Trophoblast cell (in vitro differentiated cells and primary cell): ENCODE results near the gene PCP2.

ENCODE experiments used
- DNase-seq, 2 donors: peaks; one replicate each; pipeline ENCODE4 v3.0.0-alpha.2; 2016
- H2AFZ ChIP-seq: 2 replicates; pipeline ENCODE4 v1.6.1; 2013; ENCODE audit warnings: low read length, moderate library complexity, mild to moderate bottlenecking; ENCODE audit not compliant: insufficient read depth, poor library complexity
- H2AK5ac ChIP-seq: 2 replicates; pipeline ENCODE4 v1.6.1; 2013; ENCODE audit warnings: mild to moderate bottlenecking, low read length
- H2BK120ac ChIP-seq: 2 replicates; pipeline ENCODE4 v1.6.1; 2013; ENCODE audit warnings: low read length, mild to moderate bottlenecking, moderate library complexity; ENCODE audit not compliant: insufficient read depth, poor library complexity
- H2BK12ac ChIP-seq: 2 replicates; pipeline ENCODE4 v1.6.1; 2013; ENCODE audit warnings: mild to moderate bottlenecking, low read length, moderate library complexity
- H2BK5ac ChIP-seq: 2 replicates; pipeline ENCODE4 v1.6.1; 2013; ENCODE audit warnings: low read length, low read depth, moderate library complexity, mild to moderate bottlenecking; ENCODE audit not compliant: poor library complexity
- H3K14ac ChIP-seq: 2 replicates; pipeline ENCODE4 v1.6.1; 2013; ENCODE audit warnings: mild to moderate bottlenecking, low read length
- H3K18ac ChIP-seq: 2 replicates; pipeline ENCODE4 v1.6.1; 2013; ENCODE audit warnings: mild to moderate bottlenecking, low read length
- H3K23ac ChIP-seq: 2 replicates; pipeline ENCODE4 v1.6.1; 2013; ENCODE audit warnings: low read length
- H3K27ac ChIP-seq: 2 replicates; pipeline ENCODE4 v1.5.1; 2013; ENCODE audit warnings: low read depth, mild to moderate bottlenecking, inconsistent platforms, low read length, moderate library complexity
- H3K27me3 ChIP-seq: 2 replicates; pipeline ENCODE4 v1.6.1; 2013; ENCODE audit warnings: inconsistent platforms, mild to moderate bottlenecking, low read length, moderate library complexity; ENCODE audit not compliant: insufficient read depth
- H3K36me3 ChIP-seq, 2 experiments: 1 replicate in 1 of 2; 2 replicates in 1 of 2; pipeline ENCODE4 v1.6.1; 2013; ENCODE audit warnings: low read length in 2 of 2, mild to moderate bottlenecking in 2 of 2, moderate library complexity in 1 of 2; ENCODE audit not compliant: insufficient read depth in 2 of 2, control insufficient read depth in 1 of 2
- H3K4ac ChIP-seq: 2 replicates; pipeline ENCODE4 v1.6.1; 2013; ENCODE audit warnings: low read depth, mild to moderate bottlenecking, low read length, moderate library complexity
- H3K4me1 ChIP-seq, 2 experiments: 1 replicate in 1 of 2; 2 replicates in 1 of 2; pipeline ENCODE4 v1.6.1; 2013; ENCODE audit warnings: low read length in 2 of 2, mild to moderate bottlenecking in 2 of 2, moderate library complexity in 1 of 2; ENCODE audit not compliant: insufficient read depth in 2 of 2, control insufficient read depth in 1 of 2
- H3K4me2 ChIP-seq: 2 replicates; pipeline ENCODE4 v1.6.1; 2013; ENCODE audit warnings: inconsistent platforms, mild to moderate bottlenecking, low read length, moderate library complexity
- H3K4me3 ChIP-seq: 2 replicates; pipeline ENCODE4 v1.5.1; 2013; ENCODE audit warnings: mild to moderate bottlenecking, low read depth, low read length, inconsistent platforms
- H3K79me1 ChIP-seq: one replicate; pipeline ENCODE4 v1.6.1; 2013; ENCODE audit warnings: low read length
- H3K79me2 ChIP-seq: 2 replicates; pipeline ENCODE4 v1.6.1; 2013; ENCODE audit warnings: low read length, mild to moderate bottlenecking; ENCODE audit not compliant: control insufficient read depth, insufficient read depth, poor library complexity
- H3K9ac ChIP-seq: 2 replicates; pipeline ENCODE4 v1.6.1; 2013; ENCODE audit warnings: mild to moderate bottlenecking, low read length
- H3K9me3 ChIP-seq: 2 replicates; pipeline ENCODE4 v1.6.1; 2013; ENCODE audit warnings: low read depth, mild to moderate bottlenecking, control low read depth, inconsistent platforms, low read length; ENCODE audit not compliant: insufficient read depth
- H4K12ac ChIP-seq: 2 replicates; pipeline ENCODE4 v1.6.1; 2013; ENCODE audit warnings: low read depth, mild to moderate bottlenecking, low read length, moderate library complexity
- H4K8ac ChIP-seq: 2 replicates; pipeline ENCODE4 v1.6.1; 2013; ENCODE audit warnings: low read depth, mild to moderate bottlenecking, low read length, moderate library complexity
- H4K91ac ChIP-seq: one replicate; pipeline ENCODE4 v1.6.1; 2013; ENCODE audit warnings: low read depth, mild to moderate bottlenecking, low read length, moderate library complexity
- WGBS: extraction: QIAGEN DNeasy Blood & Tissue Kit; methylation state at CpG from one replicate; pipeline ENCODE4 v1.1.7; 2013; ENCODE audit warnings: missing lambda C conversion rate; ENCODE audit not compliant: insufficient read length, insufficient coverage; ENCODE audit errors: extremely low coverage; 5-methylcytosine and 5-hydroxymethylcytosine counted together

PCP2 gene

GRCh38 chr19:7624810-7625209, 8.7 kb downstream of the PCP2 start:
- no peak for DNase-seq

GRCh38 chr19:7623725-7624603, 9.6 kb downstream of the PCP2 start:
- Histone ChIP-seq H3K79me1 (peaks cover 1% of the 10 kb centered on the region), H3K27ac (no peak overlapping the region)
- WGBS = no CpG with 5 or more reads among the region's 39 CpGs

More at GRCh38 chr19:7624810-7625209, 8.7 kb downstream of the PCP2 start:
- H3K9me3 ChIP-seq = peaks cover 2% of the 10 kb centered on the region
- peaks cover 71 to 74% of the 10 kb centered on the region in 2 experiments for H3K36me3 ChIP-seq
- no peak overlapping the region for H3K18ac ChIP-seq
- H3K27me3 ChIP-seq = no peaks in the 10 kb centered on the region
- H4K91ac ChIP-seq = no peak overlapping the region
- H3K4me2 ChIP-seq = no peak overlapping the region
- no peak overlapping the region for H3K4ac ChIP-seq
- H3K27ac ChIP-seq = no peak overlapping the region
- no peak overlapping the region for H2BK12ac ChIP-seq
- no peak overlapping the region for H3K4me3 ChIP-seq
- H2BK120ac ChIP-seq = no peak overlapping the region
- H3K4me1 ChIP-seq = peaks cover 6% of the 10 kb centered on the region in 2 experiments
- H2BK5ac ChIP-seq = no peak overlapping the region
- peaks cover 2% of the 10 kb centered on the region for H3K79me1 ChIP-seq
- no peak overlapping the region for H3K9ac ChIP-seq
- no peak overlapping the region for H2AK5ac ChIP-seq
- WGBS = no CpG with 5 or more reads among the region's 17 CpGs
- peaks cover 14% of the 10 kb centered on the region for H3K79me2 ChIP-seq
- no peak overlapping the region for H3K14ac ChIP-seq
- no peak overlapping the region for H3K23ac ChIP-seq
- H2AFZ ChIP-seq = no peak overlapping the region
- H4K8ac ChIP-seq = no peak overlapping the region
- H4K12ac ChIP-seq = no peak overlapping the region

GRCh38 chr19:7622933-7623685, 10.4 kb downstream of the PCP2 start:
- Histone ChIP-seq H3K27me3 (no peaks in the 10 kb centered on the region), H3K23ac (no peak overlapping the region), H2BK120ac (no peak overlapping the region), H3K4me2 (no peak overlapping the region), H3K4ac (no peak overlapping the region), H3K9me3 (peaks cover 2% of the 10 kb centered on the region), H3K9ac (no peak overlapping the region), H3K27ac (no peak overlapping the region), H3K4me3 (no peak overlapping the region), H3K4me1 (peaks cover 11 to 12% of the 10 kb centered on the region in 2 experiments), H2BK12ac (no peak overlapping the region), H2BK5ac (no peak overlapping the region), H3K36me3 (peaks cover 85 to 87% of the 10 kb centered on the region in 2 experiments), H3K79me1 (peaks cover 2% of the 10 kb centered on the region), H4K91ac (no peak overlapping the region), H2AK5ac (no peak overlapping the region), H4K12ac (no peak overlapping the region), H3K14ac (no peak overlapping the region), H4K8ac (no peak overlapping the region), H3K79me2 (peaks cover 2% of the 10 kb centered on the region), H3K18ac (no peak overlapping the region), H2AFZ (no peak overlapping the region)
- no peak for DNase-seq
- no CpG with 5 or more reads among the region's 16 CpGs for WGBS

More at GRCh38 chr19:7623725-7624603, 9.6 kb downstream of the PCP2 start:
- H3K4ac ChIP-seq = no peak overlapping the region
- no peak overlapping the region for H4K8ac ChIP-seq
- no peak overlapping the region for H2AK5ac ChIP-seq
- H2AFZ ChIP-seq = no peak overlapping the region
- H3K4me2 ChIP-seq = no peak overlapping the region
- no peak overlapping the region for H2BK120ac ChIP-seq
- DNase-seq = no peak
- H3K4me3 ChIP-seq = no peak overlapping the region
- peaks cover 2% of the 10 kb centered on the region for H3K9me3 ChIP-seq
- no peak overlapping the region for H2BK5ac ChIP-seq
- H3K18ac ChIP-seq = no peak overlapping the region
- no peak overlapping the region for H3K9ac ChIP-seq
- peaks cover 13 to 14% of the 10 kb centered on the region in 2 experiments for H3K4me1 ChIP-seq
- H3K14ac ChIP-seq = no peak overlapping the region
- peaks cover 77 to 78% of the 10 kb centered on the region in 2 experiments for H3K36me3 ChIP-seq
- H4K91ac ChIP-seq = no peak overlapping the region
- no peak overlapping the region for H3K23ac ChIP-seq
- H2BK12ac ChIP-seq = no peak overlapping the region
- no peaks in the 10 kb centered on the region for H3K27me3 ChIP-seq
- no peak overlapping the region for H4K12ac ChIP-seq
- peaks cover 9% of the 10 kb centered on the region for H3K79me2 ChIP-seq

GRCh38 chr19:7620442-7621412, 12.8 kb downstream of the PCP2 start:
- H2AK5ac ChIP-seq = no peak overlapping the region
- H4K8ac ChIP-seq = no peak overlapping the region
- no peak overlapping the region for H4K91ac ChIP-seq
- H4K12ac ChIP-seq = no peak overlapping the region
- H3K9me3 ChIP-seq = peaks cover 5% of the 10 kb centered on the region
- no peak overlapping the region for H3K4me3 ChIP-seq
- H3K27me3 ChIP-seq = no peaks in the 10 kb centered on the region
- no peak overlapping the region for H3K18ac ChIP-seq
- H3K4me2 ChIP-seq = no peak overlapping the region
- H3K27ac ChIP-seq = no peak overlapping the region
- H3K4me1 ChIP-seq = peaks cover 11 to 12% of the 10 kb centered on the region in 2 experiments
- H3K9ac ChIP-seq = no peak overlapping the region
- no peak overlapping the region for H3K4ac ChIP-seq
- no peaks in the 10 kb centered on the region for H3K79me2 ChIP-seq
- H3K23ac ChIP-seq = no peak overlapping the region
- no peak overlapping the region for H2BK12ac ChIP-seq
- H2AFZ ChIP-seq = no peak overlapping the region
- peaks cover 2% of the 10 kb centered on the region for H3K79me1 ChIP-seq
- no peak overlapping the region for H2BK5ac ChIP-seq
- H3K14ac ChIP-seq = no peak overlapping the region
- H2BK120ac ChIP-seq = no peak overlapping the region
- H3K36me3 ChIP-seq = peaks cover 82 to 85% of the 10 kb centered on the region in 2 experiments
- no CpG with 5 or more reads among the region's 57 CpGs for whole genome bisulfite sequencing
- DNase-seq = no peak
